ENCODE measurements around the gene ZBED2.

Gene ZBED2

GRCh38 chr3:111589303-111590142 lies 5.6 kb downstream of the ZBED2 start:
- DNase-seq (ENCODE audit: extremely low read depth, insufficient read length), result no peak

GRCh38 chr3:111588527-111588926 lies 6.6 kb downstream of the ZBED2 start:
- no peak overlapping the region for H3K4me3 ChIP-seq (replicated peaks; ENCODE audit: low read depth, low read length)
- no peaks in the 10 kb centered on the region for H3K36me3 ChIP-seq (ENCODE audit: control insufficient read depth, insufficient read depth, low read length)
- no peak for DNase-seq (ENCODE audit: extremely low read depth, insufficient read length)
- H3K27me3 ChIP-seq (replicated peaks; ENCODE audit: control insufficient read depth, insufficient read depth, low read length), result no peaks in the 10 kb centered on the region
- no peak for TF ChIP-seq CTCF (IDR thresholded peaks at IDR 0.05; ENCODE audit: insufficient read depth, low read length, poor library complexity, severe bottlenecking)

More at GRCh38 chr3:111589303-111590142, 5.6 kb downstream of the ZBED2 start:
- no peaks in the 10 kb centered on the region for H3K36me3 ChIP-seq (ENCODE audit: control insufficient read depth, insufficient read depth, low read length)
- no peaks in the 10 kb centered on the region for H3K27me3 ChIP-seq (replicated peaks; ENCODE audit: control insufficient read depth, insufficient read depth, low read length)
- no peak overlapping the region for H3K4me3 ChIP-seq (replicated peaks; ENCODE audit: low read depth, low read length)
- no peak for TF ChIP-seq CTCF (IDR thresholded peaks at IDR 0.05; ENCODE audit: insufficient read depth, low read length, poor library complexity, severe bottlenecking)

- Histone ChIP-seq H3K36me3 (ENCODE audit: control insufficient read depth, insufficient read depth, low read length) (no peaks in the 10 kb centered on the region), H3K27me3 (replicated peaks; ENCODE audit: control insufficient read depth, insufficient read depth, low read length) (no peaks in the 10 kb centered on the region), H3K4me3 (replicated peaks; ENCODE audit: low read depth, low read length) (no peak overlapping the region)
- TF ChIP-seq CTCF (IDR thresholded peaks at IDR 0.05; ENCODE audit: insufficient read depth, low read length, poor library complexity, severe bottlenecking), result no peak
- no peak for DNase-seq (ENCODE audit: extremely low read depth, insufficient read length)
Measured at GRCh38 chr3:111585217-111585616, 9.9 kb downstream of the ZBED2 start.

GRCh38 chr3:111584744-111585143 lies 10.4 kb downstream of the ZBED2 start:
- H3K27me3 ChIP-seq (replicated peaks; ENCODE audit: control insufficient read depth, insufficient read depth, low read length), result no peaks in the 10 kb centered on the region

GRCh38 chr3:111582120-111582474 lies 13.0 kb downstream of the ZBED2 start:
- Histone ChIP-seq H3K4me3 (replicated peaks; ENCODE audit: low read depth, low read length) (no peak overlapping the region), H3K36me3 (ENCODE audit: control insufficient read depth, insufficient read depth, low read length) (no peaks in the 10 kb centered on the region), H3K27me3 (replicated peaks; ENCODE audit: control insufficient read depth, insufficient read depth, low read length) (no peaks in the 10 kb centered on the region)
- DNase-seq (ENCODE audit: extremely low read depth, insufficient read length), result no peak
- TF ChIP-seq CTCF (IDR thresholded peaks at IDR 0.05; ENCODE audit: insufficient read depth, low read length, poor library complexity, severe bottlenecking), result no peak

More at GRCh38 chr3:111584744-111585143, 10.4 kb downstream of the ZBED2 start:
- TF ChIP-seq CTCF (IDR thresholded peaks at IDR 0.05; ENCODE audit: insufficient read depth, low read length, poor library complexity, severe bottlenecking), result no peak
- no peak for DNase-seq (ENCODE audit: extremely low read depth, insufficient read length)
- Histone ChIP-seq H3K4me3 (replicated peaks; ENCODE audit: low read depth, low read length) (no peak overlapping the region), H3K36me3 (ENCODE audit: control insufficient read depth, insufficient read depth, low read length) (no peaks in the 10 kb centered on the region)
